CD4-positive, alpha-beta T cell treated with Interleukin-15 for 4 hours (primary cell): Measurements from ENCODE around the gene BANP.
"Not testable (repeated sequence)": the region's sequence is repeated elsewhere in the genome, so short reads cannot be mapped to it uniquely, and the experiment has no call there.

Experiments used
- DNase-seq: peaks from one replicate; pipeline ENCODE4 v3.0.0-alpha.2; 2020; ENCODE audit warnings: low spot score

Gene BANP

GRCh38 chr16:88049561-88050545 lies 98.6 kb downstream of the BANP start:
- DNase-seq = no peak

DNA sequence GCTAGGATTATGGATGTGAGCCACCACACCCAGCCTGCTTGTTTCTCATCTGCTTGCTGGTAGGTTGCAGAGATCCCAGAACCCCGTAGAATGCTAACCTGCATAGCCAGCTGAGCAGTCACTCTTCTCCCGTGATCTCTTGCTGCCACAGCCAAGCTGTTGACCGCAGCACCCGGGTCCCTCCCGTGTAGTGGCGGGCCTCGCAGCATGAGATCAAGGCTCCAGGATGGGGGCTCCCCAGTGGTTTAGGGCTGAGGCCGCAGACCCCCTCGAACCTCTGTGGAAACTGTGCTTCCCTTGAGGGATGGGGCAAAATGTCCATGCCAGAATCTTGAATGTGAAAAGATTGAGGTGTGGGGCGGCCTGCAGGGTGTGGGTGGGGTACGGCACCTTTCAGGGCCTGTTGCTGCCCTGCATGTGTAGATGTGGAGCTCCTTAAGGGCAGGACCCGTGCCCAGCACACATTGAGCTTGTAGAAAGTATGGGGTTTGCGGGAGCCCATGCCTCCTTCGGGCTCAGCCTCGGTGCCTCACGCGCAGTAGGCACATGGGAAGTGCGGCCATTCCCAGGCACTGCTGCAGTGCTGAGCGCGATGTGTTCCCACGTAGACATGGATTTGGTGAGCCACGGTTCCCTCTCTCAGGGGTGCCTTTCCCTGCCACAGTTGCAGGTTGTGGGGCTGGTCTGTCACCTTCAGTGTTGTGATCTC lies 99.9 kb downstream of the BANP start:
- DNase-seq = no peak

DNA sequence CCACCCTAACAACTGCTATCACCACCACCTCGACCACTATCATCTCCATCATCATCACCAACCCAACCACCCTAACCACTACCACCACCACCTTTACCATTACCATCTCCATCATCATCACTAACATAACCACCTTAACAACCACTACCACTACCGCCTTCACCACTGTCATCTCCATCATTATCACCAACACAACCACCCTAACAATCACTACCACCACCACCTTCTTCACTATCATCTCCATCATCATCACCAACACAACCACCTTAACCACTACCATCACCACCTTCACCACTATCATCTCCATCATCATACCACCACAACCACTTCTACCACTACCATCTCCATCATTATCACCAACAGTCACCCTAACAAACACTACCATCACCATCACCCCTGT lies 101.4 kb downstream of the BANP start:
- no peak for DNase-seq

DNA sequence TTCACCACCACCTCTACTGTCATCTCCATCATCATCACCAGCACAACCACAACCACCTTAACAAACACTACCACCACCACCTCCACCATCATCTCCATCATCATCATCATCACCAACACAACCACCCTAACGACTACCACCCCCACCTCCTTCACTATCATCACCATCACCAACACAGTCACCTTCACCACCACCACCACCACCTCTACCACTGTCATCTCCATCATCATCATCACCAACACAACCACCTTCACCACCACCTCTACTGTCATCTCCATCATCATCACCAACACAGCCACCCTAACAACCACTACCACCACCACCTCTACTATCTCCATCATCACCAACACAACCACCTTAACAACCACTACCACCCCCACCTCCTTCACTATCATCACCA lies 102.2 kb downstream of the BANP start:
- not testable (repeated sequence) for DNase-seq

DNA sequence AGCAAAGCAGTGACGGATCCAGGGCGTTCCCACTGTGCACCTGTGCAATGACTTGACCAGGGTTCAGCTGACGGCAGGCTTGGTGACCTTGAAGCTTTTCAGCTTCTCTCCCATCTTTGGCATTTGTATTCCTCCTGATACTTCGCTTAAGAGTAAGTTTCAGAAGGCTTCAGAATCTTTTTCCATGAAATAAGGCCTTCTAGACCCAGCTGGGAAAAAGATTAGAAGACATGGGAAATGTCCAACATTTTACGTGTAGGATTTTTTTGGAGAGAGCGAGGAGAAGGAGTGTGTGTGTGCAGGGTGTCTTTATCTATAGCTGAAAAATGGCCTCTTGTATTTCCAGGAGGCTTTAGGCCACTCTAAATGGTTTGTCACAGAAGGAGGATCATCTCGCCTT lies 104.1 kb downstream of the BANP start:
- DNase-seq = no peak

- no peak for DNase-seq
These were observed 105.0 kb downstream of the BANP start for GRCh38 chr16:88056212-88056611.

DNA sequence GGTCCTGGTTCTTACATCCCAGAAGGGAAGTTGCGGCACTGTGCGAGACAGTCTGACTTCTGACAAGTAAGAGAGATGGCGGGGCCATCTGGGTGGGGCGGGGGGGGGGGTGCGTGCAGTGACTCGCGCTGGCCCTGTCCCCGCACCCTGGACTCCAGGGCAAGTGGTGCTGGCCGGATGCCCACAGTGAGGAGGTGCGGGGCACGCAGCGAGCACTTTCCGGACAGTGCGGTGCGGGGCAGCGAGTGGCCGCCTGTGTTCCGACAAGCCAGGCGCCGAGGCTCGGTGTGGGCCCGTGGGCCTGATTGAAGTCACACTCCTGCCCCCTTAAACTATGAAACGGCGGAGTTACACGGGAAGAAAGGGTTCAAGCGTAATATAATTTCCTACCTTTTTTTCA lies 106.4 kb downstream of the BANP start:
- no peak for DNase-seq

DNA sequence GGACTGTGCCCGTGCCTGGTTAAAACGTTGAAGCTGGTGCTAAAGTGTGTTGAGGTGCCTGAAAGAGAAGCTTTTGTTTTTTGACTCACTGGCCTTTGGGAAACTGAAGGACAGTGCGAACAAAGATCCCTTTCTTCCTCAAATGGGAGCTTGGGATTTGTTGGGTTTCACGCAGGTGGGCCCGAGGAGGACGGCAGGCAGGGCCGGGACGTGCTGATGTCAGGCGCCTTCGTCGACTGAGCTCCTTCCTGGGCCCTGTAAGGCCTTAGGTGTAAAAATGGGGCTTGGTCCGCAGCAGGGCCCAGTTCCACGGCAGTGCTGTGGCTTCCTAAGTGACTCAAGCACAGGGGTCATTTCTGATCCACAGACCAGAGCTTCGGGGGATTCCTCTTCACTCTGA lies 106.9 kb downstream of the BANP start:
- DNase-seq = no peak

- no peak for DNase-seq
These were observed 107.6 kb downstream of the BANP start for GRCh38 chr16:88058817-88059216.

DNA sequence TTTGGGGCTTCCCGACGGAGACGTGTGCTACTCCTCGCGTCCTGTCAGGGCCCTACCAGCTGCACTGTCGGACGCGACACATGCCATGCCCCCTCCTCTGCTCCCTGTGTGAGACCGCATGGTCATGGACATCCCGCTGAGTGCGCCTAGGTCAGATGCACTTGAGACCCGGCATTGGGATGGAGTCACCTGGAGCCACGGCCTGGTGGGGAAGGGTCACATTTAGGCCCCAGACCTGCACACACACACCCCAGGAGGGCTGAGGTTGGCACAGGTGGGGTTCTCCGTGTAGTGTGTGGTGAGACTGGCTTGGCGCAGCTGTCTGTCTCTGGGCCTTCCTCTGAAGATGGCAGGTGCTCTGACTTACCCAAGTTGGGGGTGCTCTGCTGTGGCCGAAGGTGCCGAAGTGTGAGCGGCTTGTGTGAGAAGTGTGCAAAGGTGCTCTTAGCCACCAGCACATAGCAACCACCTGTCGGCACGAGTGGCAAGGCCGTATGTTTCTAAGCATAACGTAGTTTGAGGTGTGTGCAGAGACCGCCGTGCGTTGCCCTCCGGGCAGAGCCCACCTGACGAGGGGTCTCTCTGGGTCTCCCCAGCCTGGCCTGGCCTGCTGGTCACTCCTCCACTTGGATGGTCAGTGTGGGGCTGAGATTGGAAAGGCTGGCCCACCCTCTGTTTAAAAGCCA lies 108.6 kb downstream of the BANP start:
- DNase-seq = no peak

GRCh38 chr16:88060524-88061219 lies 109.4 kb downstream of the BANP start:
- no peak for DNase-seq

GRCh38 chr16:88061346-88062110 lies 110.3 kb downstream of the BANP start:
- no peak for DNase-seq

DNA sequence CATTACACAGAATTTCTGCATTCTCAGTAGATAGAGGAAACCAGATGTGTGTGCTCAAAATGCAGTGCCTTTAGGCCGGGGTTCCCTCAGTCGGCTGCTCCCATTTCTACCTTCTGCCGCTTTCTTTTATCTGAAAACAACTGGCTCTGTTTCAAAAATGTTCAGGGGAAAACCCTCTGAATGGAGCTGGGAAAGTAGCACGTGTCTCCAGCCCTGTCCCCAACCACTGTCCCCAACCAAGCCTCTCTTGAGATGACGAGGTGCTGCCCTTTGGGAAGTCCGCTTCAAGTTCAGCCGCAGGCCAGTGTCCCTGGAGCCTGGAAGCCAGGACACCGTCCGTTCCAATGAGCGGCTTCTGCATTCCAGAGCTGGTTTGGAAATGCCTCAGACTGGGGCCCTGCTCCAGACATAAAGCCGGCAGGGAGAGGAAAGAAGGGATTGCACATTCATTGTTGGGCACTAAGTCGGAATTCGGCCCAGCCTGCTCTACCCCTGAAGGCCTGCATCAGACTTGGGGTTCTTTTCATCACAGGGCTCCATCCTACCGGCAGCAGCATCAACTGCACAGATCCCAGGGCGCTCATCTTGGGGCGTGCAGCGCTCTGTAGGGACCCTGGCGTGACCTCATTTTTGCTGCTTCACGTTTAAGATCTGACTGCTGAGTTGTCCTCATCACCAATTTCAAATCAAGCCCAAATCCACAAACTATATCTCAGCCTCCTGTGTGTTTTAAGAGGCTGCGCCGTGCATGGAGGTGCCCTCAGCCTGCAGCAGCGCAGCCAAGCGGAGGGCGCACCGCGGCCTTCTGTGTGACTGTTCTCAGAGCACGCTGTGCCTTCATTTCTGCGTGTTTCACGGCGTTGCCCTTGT lies 111.3 kb downstream of the BANP start:
- DNase-seq = no peak

GRCh38 chr16:88063211-88063773 lies 112.1 kb downstream of the BANP start:
- no peak for DNase-seq

GRCh38 chr16:88064011-88064888 lies 113.0 kb downstream of the BANP start:
- no peak for DNase-seq

- DNase-seq = no peak
These were observed 113.9 kb downstream of the BANP start for GRCh38 chr16:88064889-88065746.

DNA sequence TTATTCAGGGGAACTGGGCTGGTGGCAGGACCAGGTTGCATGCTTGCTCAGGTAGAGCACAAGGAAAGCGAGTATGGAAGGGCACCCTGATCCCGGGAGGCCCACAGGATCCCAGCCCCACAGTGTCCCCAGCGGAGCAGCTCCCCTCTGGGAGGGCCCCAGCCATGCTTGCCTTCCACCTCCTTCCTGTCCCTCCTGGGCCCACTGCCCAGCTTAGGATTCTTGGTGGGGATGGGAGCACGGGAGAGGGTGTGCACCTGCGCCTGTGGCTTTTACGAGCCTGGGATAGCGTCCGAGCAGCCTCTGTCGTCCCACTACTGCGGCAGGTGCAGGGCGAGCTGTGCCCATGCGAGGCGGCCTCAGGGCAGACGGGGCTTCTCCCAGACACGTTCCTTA lies 114.5 kb downstream of the BANP start:
- DNase-seq = no peak

GRCh38 chr16:88066234-88066633 lies 115.0 kb downstream of the BANP start:
- DNase-seq = no peak
